Aortic smooth muscle cell (primary cell): ENCODE data around the gene ATP10A. TPM values are rescaled to one million over a fixed set of nuclear protein-coding genes. Genes with fewer than 3 reads are reported as not detected.

Experiments used
- total RNA-seq: library from RNA; depleted of rRNA; stranded (reverse); fragments of >200 nt; gene quantifications from 2 replicates; pipeline ENCODE4 v1.2.3, GENCODE V29; 2014

Gene ATP10A
- 2.8 and 4.9 TPM in 2 replicates for total RNA-seq

GRCh38 chr15:25863111-25863967, at the start of gene ATP10A:
TSS of gene ATP10A (minus strand) at chr15:25863327. CDS start at chr15:25863096, 231 bp downstream.

